GM10266 (cell line): ENCODE data around the gene CRB3.

Source experiments
- DNase-seq: peaks from one replicate; pipeline ENCODE4 v3.0.0; 2012; ENCODE audit errors: extremely low spot score
- CTCF ChIP-seq: IDR thresholded peaks from 2 replicates; pipeline ENCODE4 v1.5.1; 2012; ENCODE audit warnings: mild to moderate bottlenecking, low read depth; ENCODE audit not compliant: control insufficient read depth, insufficient read depth; ENCODE audit errors: missing control alignments

Gene CRB3

GRCh38 chr19:6464070-6464873, at the start of gene CRB3:
TSS of gene CRB3 (plus strand) at chr19:6464271. CDS start at chr19:6464702, 431 bp downstream.
- TF ChIP-seq CTCF = no peak

GRCh38 chr19:6414793-6415590, 49.1 kb upstream of the CRB3 start:
- no peak for DNase-seq
- TF ChIP-seq CTCF = no peak

More at GRCh38 chr19:6464070-6464873, at the start of gene CRB3:
- DNase-seq = no peak

- no peak for DNase-seq
- no peak for TF ChIP-seq CTCF
These were observed 48.4 kb upstream of the CRB3 start for GRCh38 chr19:6415591-6416190.

GRCh38 chr19:6416658-6417405, 47.2 kb upstream of the CRB3 start:
- TF ChIP-seq CTCF = no peak
- DNase-seq = no peak

- DNase-seq = no peak
These were observed 46.1 kb upstream of the CRB3 start for GRCh38 chr19:6417713-6418561.

More at GRCh38 chr19:6417713-6418561, 46.1 kb upstream of the CRB3 start:
- TF ChIP-seq CTCF = no peak
